GM19372 (cell line): ENCODE measurements around the gene STX1B.
"Not testable (repeated sequence)": the region's sequence is repeated elsewhere in the genome, so short reads cannot be mapped to it uniquely, and the experiment has no call there.

Source experiments
- ATAC-seq: cut with Tn5 transposase; IDR thresholded peaks from one replicate; pipeline ENCODE4 v1.9.1; 2021; ENCODE audit warnings: mild to moderate bottlenecking, low read depth, moderate library complexity; ENCODE audit not compliant: unreplicated experiment

Gene STX1B

GRCh38 chr16:31010585-31011325 is at the start of gene STX1B:
TSS of gene STX1B (minus strand) at chr16:31010638. CDS start at chr16:31010396, 242 bp downstream.
- no peak for ATAC-seq

DNA sequence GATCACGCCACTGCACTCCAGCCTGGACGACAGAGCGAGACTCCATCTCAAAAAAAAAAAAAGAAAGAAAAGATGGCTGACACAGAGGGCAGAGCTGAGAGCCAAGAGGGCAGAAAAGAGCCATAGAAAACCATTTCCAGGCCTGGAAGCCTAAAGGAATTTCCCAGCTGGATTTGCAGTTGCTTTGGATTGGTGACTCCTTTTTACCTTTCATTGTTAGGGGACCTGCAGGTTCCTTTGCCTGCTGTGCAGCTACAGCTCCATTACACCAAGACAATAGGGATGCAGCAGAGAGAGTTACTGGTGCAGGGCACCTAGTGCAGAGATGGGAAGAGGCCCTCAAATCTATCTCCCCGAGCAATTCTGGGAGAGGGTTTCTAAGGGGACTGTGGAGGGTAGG is 45.2 kb upstream of the STX1B start:
- no peak for ATAC-seq

DNA sequence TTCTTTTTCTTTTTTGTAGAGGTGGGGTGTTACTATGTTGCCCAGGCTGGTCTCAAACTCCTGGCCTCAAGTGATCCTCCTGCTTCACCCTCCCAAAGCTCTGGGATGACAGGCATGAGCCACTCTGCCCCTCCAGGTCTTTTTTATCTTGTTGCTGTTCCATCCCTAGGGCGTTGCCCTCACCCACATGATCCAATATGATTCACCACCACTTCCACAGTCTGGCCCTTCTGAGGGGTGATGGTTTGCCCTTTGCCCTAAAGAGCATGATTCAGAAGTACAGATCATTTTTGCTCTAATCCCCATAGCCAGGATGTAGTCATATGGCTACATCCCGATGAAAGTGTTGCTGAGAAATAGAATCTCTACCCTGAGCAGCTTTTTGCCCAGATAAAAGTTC is 41.7 kb upstream of the STX1B start:
- ATAC-seq, result no peak

- no peak for ATAC-seq
Observed at GRCh38 chr16:31050280-31051030, 40.0 kb upstream of the STX1B start.

- ATAC-seq, result no peak
Observed at GRCh38 chr16:31043898-31044481, 33.6 kb upstream of the STX1B start.

DNA sequence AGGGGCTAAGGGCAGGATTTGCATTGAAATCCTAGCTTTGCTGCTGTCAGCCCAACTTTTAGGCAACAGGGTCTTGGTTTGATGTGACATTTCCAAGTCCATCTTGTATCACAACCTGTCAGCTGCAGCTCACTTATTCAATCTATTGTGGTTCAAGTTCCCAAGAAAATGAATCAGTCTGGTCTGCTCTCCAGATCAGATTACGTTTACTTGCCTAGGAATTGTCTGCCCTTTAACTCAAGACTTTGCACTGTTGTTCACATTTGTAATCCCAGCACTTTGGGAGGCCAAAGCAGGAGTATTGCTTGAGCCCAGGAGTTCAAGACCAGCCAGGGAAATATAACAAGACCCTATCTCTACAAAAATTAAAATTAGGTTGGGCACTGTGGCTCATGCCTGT is 32.9 kb upstream of the STX1B start:
- no peak for ATAC-seq

- no peak for ATAC-seq
Observed at GRCh38 chr16:31042866-31043265, 32.4 kb upstream of the STX1B start.

DNA sequence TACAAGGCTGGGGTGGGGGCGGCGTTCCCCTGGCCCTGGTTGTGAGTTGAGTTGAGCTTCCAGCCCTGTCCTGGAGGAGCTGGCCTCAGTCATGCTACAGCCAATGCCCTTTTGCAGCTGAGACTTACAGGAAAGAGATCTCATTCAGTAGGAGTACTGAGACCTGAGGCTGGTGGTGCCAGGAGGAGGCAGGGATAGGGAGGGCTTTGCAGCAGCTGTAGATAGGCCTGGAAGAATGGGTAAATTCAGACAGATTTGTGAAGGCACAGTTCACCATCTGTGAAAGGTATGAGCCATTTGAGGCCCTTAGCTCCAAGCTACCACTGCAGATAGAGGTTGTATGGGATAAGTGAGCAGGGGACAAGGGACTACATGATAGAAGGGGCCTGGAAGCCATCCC is 28.6 kb upstream of the STX1B start:
- no peak for ATAC-seq

DNA sequence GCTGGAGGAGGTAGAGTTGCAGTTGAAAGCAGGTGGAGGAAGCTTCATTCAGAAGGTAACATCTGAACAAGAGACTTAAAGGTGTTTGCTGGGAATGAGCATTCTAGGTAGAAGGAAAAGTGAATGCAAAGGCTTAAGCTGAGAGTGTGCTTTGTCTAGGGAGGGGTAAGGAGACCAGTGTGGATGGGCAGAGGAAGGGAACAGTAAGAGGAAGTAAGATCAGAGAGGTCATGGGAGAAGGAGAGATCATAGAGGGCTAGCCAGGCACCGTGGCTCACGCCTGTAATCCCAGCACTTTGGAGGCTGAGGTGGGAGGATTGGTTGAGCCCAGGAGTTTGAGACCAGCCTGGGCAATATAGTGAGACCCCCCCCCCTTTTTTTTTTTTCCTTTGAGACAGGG is 26.3 kb upstream of the STX1B start:
- ATAC-seq, result no peak

DNA sequence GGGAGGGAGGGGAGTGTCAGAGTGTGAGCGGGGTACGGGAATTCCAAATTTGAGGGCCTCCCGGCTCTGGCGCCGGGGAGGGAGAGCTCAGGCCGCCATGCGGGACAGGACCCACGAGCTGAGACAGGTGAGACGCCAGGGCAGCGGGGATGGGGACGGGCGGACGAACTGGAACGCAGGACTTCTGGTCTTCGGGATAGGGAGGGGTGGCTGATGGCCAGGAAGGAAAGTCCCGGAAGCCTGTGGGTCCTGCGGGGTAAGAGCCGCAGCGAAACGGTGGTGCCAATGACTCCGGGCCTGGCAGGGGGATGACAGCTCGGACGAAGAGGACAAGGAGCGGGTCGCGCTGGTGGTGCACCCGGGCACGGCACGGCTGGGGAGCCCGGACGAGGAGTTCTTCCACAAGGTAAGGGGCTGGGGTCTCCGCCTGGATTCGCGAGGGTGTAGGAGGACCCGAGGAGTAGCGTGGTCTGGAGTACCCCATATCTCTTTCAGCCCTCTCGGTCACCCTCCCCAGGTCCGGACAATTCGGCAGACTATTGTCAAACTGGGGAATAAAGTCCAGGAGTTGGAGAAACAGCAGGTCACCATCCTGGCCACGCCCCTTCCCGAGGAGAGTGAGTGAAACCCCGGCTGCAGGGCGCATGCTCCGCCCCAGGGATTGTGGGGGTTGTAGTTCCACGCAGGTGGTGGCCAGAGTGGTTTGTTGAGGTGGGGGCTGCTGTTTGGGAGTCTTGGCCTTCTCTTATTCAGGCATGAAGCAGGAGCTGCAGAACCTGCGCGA is 23.5 kb upstream of the STX1B start:
- ATAC-seq, result peak; percentile 33

- peak; percentile 79 for ATAC-seq
Observed at GRCh38 chr16:31032736-31033708, 22.6 kb upstream of the STX1B start, which contains the start of gene STX4. TSS of gene STX4 (plus strand) at chr16:31033558. CDS start at chr16:31033806, 248 bp downstream.

DNA sequence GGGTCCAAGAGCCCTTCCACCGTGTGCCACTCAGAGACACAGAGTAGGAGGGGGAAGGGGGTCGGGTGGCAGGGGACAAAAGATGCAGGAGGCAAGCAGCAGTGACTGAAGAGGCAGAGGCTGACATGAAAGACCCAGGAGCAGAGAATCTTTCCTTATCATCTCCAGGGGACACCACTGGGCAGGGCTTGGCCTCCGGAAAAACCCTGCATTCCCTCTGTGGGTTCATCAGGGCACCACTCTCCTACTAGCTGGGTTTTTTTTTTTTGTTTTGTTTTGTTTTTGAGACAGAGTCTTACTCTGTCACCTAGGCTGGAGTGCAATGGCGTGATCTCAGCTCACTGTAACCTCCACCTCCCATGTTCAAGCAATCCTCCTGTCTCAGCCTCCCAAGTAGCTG is 20.8 kb upstream of the STX1B start:
- no peak for ATAC-seq

- ATAC-seq, result no peak
Observed at GRCh38 chr16:31029272-31029671, 18.8 kb upstream of the STX1B start.

GRCh38 chr16:31025339-31025738 is 14.9 kb upstream of the STX1B start:
- ATAC-seq, result no peak

GRCh38 chr16:31023627-31024226 is 13.3 kb upstream of the STX1B start:
- no peak for ATAC-seq

DNA sequence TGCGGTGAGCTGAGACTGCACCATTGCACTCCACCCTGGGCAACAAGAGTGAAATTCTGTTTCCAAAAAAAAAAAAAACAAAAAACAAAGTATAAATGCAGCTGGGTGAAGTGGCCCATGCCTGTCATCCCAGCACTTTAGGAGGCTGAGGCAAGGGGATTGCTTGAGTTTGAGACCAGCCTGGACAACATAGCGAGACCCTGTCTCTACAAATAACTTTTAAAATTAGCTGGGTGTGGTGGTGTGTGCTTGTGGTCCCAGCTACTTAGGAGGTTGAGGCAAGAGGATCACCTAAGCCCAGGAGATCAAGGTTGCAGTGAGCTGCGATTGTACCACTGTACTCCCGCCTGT is 12.8 kb upstream of the STX1B start:
- no peak for ATAC-seq

- no peak for ATAC-seq
Observed at GRCh38 chr16:31022544-31023251, 12.3 kb upstream of the STX1B start.

DNA sequence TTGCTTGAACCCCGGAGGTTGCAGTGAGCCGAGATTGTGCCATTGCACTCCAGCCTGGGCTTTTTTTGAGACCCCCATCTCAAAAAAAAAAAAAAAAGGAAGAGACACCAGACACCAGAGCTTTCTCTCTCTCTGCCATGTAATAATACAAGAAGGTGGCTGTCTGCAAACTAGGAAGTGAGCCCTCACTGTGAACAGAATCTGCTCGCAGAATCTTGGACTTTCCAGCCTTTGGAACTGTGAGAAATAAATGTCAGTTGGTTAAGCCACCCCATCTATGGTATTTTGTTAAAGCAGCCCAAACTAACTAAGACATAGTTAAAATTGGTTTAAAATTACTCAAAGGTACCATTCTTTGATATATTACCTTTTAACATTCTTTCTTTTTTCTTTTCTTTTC is 10.1 kb upstream of the STX1B start:
- ATAC-seq, result no peak

- not testable (repeated sequence) for ATAC-seq
Observed at GRCh38 chr16:31017756-31018155, 7.3 kb upstream of the STX1B start.
